HG02610 (cell line): ENCODE results near the gene APMAP.

ENCODE experiments used
- ATAC-seq: cut with Tn5 transposase; IDR thresholded peaks from one replicate; pipeline ENCODE4 v1.9.1; 2021; ENCODE audit warnings: mild to moderate bottlenecking, moderate library complexity; ENCODE audit not compliant: unreplicated experiment

Gene APMAP, protein sequence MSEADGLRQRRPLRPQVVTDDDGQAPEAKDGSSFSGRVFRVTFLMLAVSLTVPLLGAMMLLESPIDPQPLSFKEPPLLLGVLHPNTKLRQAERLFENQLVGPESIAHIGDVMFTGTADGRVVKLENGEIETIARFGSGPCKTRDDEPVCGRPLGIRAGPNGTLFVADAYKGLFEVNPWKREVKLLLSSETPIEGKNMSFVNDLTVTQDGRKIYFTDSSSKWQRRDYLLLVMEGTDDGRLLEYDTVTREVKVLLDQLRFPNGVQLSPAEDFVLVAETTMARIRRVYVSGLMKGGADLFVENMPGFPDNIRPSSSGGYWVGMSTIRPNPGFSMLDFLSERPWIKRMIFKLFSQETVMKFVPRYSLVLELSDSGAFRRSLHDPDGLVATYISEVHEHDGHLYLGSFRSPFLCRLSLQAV

DNA sequence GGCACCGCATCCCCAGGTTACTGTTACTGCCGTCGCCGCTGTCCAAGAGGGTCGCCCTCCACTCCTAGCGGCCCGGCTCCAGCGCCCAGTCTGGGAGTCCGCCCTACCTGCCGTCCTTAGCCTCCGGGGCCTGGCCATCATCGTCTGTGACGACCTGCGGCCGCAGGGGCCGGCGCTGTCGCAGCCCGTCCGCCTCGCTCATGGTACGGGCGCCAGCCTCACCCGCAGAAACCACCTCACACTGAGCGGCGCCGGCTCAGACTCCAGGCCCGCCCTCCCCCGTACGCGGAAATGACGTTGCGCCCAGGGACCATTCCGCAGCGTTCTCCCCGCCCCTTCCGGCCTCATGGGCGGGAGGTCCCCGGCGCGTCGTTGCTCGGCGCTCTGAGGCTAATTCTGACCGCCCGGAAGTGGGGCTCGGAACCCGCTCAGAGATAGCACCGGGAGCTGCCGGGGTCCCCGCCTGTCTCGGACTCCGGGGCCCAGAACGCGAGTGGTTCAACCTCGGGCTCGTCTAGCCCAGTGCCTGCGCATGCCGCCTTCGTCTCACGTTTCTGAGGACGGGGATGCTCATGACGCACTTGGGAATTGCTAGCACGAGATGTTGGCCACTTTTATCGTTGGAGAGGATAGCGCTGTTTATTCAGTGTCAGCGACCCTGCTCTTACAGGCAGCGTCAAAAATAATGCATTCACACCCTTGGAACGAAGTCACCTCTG lies at the start of gene APMAP:
Gene APMAP, minus strand, starts transcription at position 265 of the 719 bp plus-strand sequence. Its CDS starts 63 bp downstream, at position 202.
- ATAC-seq = peak; percentile 95

DNA sequence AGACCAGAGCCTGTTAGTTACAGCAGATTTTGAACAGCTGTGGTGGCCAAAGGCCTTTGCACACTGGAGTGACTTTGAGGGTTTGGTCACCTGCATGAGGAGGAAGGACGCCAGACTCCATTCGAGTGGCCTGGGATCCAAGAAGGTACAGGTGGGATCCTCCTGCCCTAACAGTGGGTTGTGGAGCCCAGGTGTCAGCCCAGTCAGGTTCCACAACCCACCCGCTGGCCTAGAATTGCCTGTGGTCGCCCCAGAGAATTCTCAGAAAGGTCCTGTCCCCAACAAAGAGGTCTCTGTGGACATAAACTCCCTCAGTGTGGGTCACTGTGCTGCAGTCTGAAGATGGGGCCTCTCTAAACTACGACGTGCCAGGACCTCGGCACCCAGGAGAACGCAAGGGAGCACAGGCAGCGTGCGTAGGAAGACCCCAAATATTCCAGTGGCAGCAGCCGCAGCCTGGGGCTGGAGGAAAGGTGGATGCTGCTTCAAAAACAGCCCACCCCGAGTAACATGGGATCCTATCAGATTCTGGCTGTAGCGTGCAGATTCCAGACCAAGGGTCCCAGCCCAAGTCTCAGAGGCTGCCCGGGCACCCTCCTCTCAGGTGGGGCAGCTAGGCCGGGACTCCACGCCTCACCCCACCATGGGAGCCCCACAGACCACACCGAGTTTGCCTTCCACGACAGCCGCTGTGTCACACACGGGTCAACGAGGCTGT lies 49.4 kb upstream of the APMAP start:
- ATAC-seq = no peak

DNA sequence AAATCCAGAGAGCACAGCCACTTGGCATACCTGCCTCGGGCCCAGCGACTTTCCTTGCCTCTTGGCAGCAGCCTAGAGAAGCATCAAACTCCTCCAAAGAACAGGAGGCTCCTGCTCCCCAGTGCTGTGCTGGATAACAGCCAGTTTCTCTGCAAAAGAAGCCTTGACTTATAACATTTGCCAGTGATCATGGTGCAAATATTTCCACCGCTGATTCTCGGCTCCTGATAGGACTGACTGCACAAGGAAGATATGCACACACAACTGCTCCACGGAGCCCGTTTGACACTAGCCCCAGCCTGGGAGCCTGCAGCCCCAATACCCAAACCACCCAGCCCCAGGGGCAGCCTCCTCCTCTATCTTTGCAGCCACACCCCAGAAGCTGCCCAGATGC lies 47.9 kb upstream of the APMAP start:
- no peak for ATAC-seq

DNA sequence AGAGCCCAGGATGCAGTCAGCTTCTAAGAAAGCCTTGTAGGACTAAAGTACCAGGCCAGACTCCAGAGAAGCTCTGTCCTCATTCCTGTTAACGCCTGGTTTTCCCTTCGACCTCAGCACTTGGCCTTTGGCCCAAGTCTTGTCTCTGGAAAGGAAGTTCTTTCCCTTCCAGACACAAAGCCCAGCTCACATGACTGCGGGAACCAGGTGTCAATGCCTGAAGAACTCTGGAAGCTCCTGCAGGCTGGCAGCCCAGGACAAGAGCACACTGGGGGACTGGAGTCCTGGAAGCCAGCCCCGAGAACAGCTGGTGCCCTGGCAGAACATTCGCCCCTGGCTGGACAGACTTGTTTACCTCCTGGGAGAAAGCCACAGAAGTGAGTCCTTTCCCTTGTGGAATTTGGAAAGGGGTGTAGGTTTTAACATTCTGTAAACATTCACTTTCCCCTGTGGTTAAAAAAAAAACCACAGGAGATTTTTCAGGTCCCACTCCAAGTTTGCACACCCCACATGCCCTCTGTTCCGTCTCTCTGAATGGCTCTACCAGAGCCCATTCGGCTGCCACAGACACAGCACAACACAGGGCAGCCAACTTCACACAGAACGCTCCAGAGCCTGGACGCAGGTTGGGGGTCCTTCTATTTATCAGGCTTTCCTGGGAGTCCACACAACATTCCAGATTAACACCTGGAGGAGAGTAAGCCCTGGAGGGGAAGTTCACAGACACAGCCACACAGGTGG lies 47.3 kb upstream of the APMAP start:
- no peak for ATAC-seq

DNA sequence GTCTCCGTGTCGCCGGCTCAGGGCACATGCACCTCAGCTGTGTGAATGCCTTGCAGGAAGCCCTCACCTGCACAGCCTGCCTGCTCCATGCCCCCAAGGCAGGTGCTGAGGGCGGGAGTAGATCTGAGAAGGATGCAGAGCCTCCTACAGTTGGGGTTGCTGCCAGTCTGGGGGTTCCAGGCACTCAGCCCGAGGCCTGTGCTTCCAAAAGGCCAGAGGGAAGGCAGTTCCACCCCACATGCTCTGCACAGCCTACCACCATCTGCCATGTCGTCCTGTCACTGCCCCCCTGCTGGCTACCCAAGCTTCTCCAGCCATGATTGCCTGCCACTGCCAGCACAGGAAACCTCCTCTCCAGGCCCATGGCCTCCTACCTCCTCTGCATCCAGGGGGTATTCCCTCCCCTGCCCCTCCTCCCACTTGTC lies 46.1 kb upstream of the APMAP start:
- no peak for ATAC-seq

DNA sequence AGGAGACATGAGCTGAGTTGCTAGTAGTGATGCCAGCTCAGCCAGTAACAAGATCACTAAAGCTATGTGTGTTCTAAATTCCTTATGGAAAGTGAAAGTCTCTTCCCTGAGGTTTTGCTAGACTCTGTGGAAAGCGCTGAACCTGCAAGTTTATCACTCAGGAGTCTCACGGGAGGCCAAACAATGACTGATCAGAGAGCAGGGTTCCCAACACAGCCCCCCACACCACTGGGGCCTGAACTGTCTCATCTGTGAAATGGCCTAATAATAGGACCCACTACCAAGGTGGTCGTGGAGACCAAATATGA lies 45.5 kb upstream of the APMAP start:
- ATAC-seq = no peak

DNA sequence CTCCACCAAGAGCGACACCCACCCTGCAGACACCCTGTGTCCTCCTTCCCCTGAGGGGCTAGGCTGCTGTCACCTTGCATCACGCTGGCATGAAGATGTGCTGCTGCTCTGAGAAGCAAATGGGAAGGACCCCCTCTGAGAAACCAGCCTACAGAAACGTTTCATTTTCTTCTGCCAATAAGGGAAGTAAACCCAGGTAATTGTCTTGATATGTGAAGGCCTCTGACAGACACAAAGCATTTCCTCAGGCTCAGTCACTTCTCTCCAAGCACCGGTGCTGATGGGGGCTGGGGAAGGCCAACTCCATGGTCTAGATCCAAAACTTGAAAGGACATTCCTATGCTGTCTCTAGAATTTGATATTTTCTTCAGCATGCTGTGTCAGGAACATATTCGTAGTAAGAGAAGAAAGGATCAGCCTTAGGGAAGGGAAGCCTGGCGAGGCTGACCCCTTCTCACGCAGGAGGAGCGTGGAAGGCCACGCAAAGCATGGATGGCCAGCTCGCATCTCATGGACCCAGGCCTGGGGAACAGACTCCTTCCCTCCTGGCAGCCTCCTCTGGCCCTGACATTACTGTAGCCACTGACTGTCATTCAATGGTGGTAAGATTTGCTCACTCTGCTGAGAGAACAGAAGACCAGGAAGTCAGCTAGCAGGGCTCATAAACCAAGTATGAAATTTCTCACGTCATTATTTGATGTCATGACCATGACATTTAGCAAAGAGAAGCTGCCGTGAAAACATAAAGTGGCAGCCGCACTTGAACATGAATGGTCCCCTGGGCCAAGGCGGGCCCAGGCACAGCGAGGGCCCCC lies 44.9 kb upstream of the APMAP start:
- no peak for ATAC-seq

DNA sequence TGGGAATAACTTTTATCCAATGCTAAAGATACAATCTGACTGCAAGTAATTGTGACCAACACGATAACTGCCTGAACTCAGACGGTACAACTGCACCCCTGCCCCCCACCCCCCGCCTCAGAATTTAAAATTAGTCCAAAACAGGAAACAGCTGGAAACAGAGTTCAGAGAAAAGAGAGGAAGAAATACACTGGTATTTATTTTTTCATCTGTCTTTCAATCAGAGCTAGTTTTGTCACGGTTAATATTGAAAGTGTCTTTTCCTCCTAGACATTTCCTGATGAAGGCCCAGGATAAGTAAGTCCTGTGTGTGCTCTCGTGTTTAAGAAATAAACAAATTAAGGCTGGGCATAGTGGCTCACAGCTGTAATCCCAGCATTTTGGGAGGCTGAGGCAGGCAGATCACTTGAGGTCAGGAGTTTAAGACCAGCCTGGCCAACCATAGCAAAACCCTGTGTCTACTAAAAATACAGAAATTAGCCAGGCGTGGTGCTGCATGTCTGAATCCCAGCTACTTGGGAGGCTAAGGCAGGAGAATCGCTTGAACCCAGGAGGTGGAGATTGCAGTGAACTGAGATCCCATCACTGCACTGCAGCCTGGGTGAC lies 43.9 kb upstream of the APMAP start:
- ATAC-seq = no peak

DNA sequence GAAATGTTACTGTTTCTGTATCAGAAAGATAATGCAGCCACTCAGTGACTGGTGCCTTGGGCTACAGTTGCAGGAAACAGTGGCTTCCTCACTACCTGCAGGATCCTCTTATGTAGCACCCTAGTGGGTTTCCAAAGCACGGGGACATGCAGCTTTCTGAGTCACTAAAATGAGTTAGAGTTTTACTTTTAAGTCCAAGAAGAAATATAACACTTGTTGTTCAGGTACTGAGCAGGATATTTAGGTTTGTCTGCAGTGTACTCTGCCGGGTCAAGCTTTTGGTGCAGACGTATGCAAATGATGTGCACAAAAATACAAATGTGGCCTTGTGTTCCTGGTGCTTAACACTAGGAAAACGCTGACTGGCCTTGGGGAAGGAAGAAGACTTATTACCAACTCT lies 43.4 kb upstream of the APMAP start:
- ATAC-seq = no peak

DNA sequence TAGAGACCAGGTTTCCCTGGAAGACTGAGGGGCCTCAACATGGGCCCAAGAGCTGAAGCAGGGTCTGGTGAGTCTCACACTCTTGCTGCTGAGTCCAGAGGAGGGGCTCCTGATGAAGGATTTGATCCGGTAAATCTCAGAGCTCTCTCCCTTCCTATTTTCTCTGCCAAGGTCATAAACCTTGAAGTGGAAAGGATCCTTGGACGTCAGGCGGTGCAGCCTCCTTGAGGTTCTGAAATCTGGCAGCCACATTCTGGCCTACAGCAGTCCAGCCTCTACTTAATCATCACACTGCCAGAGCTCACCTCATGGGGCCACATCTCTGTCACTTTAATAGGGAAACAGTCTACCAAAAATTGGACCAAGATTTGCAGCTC lies 41.4 kb upstream of the APMAP start:
- ATAC-seq = no peak

DNA sequence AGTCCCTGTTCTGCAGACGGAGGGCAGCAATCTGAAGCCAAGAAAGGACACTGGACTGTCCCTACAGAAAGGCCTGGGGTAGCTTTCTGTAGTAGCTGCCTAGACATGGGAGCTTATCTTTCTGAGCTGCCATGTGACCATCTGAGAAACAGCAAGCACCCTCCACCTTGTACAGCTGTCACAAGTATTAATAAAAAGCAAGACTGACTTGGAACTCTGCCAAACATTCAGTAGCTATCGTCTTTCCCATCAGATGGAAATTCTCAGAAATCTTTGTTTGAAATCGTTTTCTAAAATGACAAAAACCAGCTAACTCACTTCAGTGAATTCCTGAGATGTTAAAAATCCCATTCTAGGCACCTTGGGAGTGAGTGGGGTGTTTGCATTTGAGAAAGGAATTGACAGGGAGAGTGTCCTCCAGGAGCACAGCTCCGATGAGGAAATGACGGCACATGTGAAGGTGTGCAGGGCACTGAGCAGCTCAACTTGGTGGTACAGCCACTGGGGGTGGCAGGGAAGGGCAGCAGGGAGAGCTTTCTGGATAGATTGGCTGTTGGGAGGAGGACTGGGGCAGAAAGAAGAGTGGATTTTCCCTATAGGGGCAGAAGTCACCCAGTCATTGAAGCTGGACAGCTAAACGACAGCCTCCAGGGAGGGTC lies 40.8 kb upstream of the APMAP start:
- ATAC-seq = no peak

DNA sequence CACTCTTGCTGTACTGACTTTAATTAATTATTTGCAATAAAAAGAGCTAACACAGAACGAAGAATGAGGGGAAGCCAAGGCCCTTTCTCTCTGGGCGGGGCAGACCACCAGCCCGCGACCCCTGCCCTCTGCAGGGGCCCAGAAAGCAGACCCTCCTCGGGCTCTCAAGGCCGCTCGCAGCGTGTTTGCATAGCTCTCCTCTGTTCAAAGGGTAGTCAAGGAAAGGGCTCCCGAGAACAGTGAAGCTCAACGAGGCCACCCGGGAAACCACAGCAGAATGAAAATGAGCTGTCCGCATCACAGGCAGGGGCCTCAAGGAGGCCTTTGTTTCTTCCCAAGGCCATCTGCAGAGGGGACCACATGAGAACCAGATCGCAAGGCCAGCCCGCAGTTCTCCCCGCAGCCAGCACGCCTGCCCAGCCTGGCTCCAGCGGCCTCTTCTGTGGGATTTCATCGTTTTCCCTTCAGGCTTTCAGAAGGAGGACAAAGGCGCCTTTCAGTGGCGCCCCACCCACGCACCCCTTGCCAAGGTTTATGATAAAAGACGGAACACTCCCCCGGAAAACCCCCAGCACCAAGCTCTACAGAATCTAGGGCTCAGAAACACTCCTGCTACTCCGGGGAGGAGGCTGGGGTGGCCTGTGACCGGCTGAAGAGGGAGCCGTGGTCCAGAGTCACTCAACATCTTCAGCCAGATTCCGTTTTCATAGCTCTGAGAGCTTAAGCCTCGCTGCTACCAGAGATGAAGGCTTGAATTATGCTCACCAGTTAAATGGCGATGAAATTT lies 40.1 kb upstream of the APMAP start:
- ATAC-seq = no peak

DNA sequence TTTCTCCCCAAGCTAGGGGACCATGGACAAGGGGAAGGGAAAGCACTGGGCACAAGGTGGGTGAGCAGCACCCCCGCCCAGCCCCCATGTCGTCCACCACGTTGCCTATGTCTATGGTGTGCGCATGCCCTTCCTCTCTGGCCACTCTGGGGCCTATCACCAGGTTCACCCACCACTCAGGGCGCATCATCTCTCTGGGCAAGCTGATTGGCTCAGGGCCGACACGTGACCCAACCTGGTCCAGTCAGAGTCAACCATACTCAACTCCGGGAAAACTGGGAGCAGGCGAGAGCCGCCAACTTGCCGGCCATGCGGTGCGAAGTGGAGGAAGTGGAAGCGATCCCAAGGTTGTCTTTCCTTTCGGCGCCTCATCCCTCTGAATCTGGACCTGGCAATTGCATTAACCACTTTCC lies 39.5 kb upstream of the APMAP start:
- ATAC-seq = no peak

DNA sequence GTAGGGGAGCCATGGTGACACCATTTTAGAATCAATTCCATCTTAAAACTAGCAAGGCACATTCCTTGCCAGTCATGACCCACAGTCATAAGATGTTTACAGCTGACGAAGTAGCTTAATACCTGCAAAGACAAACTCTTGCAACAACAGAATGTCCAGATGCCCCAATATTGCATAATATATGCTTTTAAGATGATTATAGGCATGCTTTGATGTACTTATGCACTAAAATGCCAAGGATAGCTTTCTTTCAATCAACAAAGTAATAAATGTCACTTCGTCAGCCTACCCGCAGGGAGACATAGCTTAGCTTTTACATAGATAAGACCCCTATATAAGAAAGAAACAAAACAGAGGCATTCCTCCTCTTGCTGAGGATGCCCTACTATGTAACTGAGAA lies 38.7 kb upstream of the APMAP start:
- no peak for ATAC-seq

DNA sequence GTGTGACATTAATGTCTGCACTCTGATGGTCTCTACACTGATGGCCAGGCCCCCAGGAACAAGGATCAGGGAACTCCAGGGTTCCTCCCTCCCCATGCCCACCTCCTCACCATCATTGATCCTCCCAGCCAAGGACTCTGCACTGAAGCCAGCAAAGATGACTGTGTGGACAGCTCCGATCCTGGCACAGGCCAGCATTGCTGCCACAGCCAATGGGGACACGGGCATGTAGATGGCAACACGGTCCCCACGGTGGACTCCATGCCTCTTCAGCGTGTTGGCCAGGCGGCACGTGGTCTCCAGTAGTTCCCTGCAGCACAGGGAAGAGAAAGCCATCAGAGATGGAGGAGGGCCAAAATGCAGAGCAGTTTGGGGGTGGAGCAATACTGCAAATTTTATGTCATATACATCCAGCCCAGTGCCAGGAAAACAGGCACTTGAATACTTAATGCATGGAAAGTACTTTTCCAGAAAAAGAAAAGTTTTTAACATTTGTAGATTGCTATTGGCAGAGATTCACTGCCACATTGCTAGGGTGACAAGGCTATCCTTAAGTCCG lies 38.2 kb upstream of the APMAP start:
- no peak for ATAC-seq

DNA sequence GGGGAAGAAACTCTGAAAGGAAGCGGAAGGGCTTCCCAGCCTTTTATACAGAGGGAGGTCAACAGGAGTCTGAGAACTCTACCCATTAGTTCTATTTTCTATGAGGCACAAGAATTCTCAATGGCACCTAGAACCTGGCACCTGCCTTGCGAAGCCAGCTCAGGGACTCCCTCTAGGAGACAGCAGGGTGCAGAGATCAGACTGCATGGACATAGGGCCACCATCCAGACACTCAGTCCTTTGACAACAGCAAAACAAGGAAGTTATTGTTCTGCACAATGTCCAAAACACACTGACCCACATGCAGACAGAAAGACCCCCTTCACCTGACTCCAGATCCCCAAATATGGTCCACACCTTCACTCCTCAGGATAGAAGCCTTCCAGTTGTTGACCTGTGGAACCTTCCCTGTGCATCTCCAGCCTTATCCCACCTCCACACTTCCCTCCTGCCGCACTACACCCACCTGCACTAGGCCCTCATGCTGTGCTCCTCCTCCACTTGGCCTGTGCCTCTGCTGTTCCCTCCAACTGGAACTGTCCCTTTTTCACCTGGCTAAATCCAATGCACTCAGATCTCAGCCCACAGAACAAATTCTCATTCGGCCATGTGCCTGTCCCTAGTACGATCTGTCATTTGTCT lies 37.6 kb upstream of the APMAP start:
- ATAC-seq = no peak

DNA sequence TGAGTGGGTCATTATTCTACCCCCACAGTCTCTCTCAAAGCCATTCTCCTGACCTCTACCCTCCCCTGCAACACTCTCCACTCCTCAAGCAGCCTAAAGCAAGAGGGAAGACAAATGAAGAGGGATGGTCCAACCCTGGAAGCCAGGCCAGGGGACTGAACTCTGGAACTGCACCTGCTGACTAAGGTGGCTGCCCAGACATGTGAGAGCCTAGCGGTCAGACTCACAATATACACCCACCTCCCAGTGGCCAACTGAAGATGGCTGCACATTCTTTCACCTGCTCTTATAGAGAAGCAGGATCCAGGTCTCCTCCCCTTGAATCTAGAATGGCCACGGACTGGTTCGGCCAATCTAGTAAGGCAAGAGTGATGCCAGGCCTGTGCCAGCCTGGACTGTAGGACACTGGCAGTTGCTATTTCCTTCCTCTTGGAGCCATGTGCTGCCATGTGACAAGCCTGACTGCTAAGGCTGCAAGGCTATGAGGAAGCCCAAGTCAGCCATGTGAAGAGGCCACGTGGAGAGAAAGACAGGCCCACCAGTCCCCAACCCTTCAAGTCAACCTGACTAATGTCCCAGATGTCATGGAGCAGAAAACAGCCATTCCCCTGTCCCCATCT lies 33.5 kb upstream of the APMAP start:
- no peak for ATAC-seq
